Psoas muscle (tissue), 8 donors: Measurements from ENCODE around the gene NOD1. TPM values are rescaled to one million over a fixed set of nuclear protein-coding genes. Genes with fewer than 3 reads are reported as not detected.
A peak's percentile ranks its signal among the peaks of the same experiment; 100 is the strongest.

Source experiments
- ATAC-seq, 4 donors: fragments of 200-7000 bp; cut with Tn5 transposase; one replicate each; pipeline ENCODE4 v1.9.1; 2020; ENCODE audit warnings: moderate library complexity in 3 of 4, mild to moderate bottlenecking in 2 of 4
- DNase-seq, 2 donors: peaks; one replicate each; pipeline ENCODE4 v3.0.0-alpha.2; 2020
- H3K27ac ChIP-seq: fragments of 200-600 bp; one replicate; pipeline ENCODE4 v1.8.0; 2022
- H3K27me3 ChIP-seq, 3 donors: fragments of 200-600 bp in 1 of 3; one replicate each; pipeline versions ENCODE4 v1.6.1 to v1.8.0; 2013 to 2022; ENCODE audit warnings: low read length in 2 of 3, mild to moderate bottlenecking in 2 of 3, moderate library complexity in 1 of 3; ENCODE audit not compliant: insufficient read depth in 3 of 3
- H3K36me3 ChIP-seq, 2 donors: fragments of 200-600 bp in 1 of 2; one replicate each; pipeline versions ENCODE4 v1.6.1 to v1.8.0; 2013 to 2022; ENCODE audit warnings: low read depth in 1 of 2, mild to moderate bottlenecking in 1 of 2, moderate library complexity in 1 of 2; ENCODE audit not compliant: insufficient read depth in 1 of 2
- H3K4me1 ChIP-seq: fragments of 200-600 bp; one replicate; pipeline ENCODE4 v1.8.0; 2022
- H3K4me3 ChIP-seq: fragments of 200-600 bp; one replicate; pipeline ENCODE4 v1.8.0; 2022; ENCODE audit warnings: mild to moderate bottlenecking
- H3K9me3 ChIP-seq: fragments of 200-600 bp; one replicate; pipeline ENCODE4 v1.8.0; 2022
- WGBS, 3 donors: extraction: QIAGEN DNeasy Blood & Tissue Kit; methylation state at CpG; one replicate each; pipeline versions ENCODE4 v1.1.6 to v1.1.7; 2013; 5-methylcytosine and 5-hydroxymethylcytosine counted together
- intact Hi-C, 2 donors: fragments of 100-400 bp; cut with DNase I; formaldehyde crosslinking; loops; one replicate each; pipeline versions ENCODE4 v1.11.0 to v1.14.2; 2022
- polyA plus RNA-seq, 3 donors: library from polyadenylated mRNA; stranded (reverse); fragments of 200-250 nt; gene quantifications; one replicate each; pipeline ENCODE4 v1.2.3, GENCODE V29; 2013
- total RNA-seq, 4 donors: library from RNA; stranded (reverse); fragmentation: NEBNext Ultra II Directional in 2 of 4; extraction: Animal tissue kit (Norgen Biotek cat#: 25700) in 2 of 4; gene quantifications; one replicate each; pipeline versions ENCODE4 v1.2.1 to v1.2.4, GENCODE V29; 2021 to 2023
- TF ChIP-seq, protein P1 (sequence below): fragments of 200-600 bp; IDR thresholded peaks from one replicate; pipeline ENCODE4 v1.8.0; 2022; ENCODE audit warnings: antibody characterized with exemption
- donor health status: healthy with polysubstance abuse.
- donor health status: DM: no; HTN: no; CAD: no; lungs with moderate emphysema.
- donor health status: Bipolar disorder and iron deficiency.
- donor health status: healthy.
- donor health status: DM: yes; HTN: yes; CAD: no.
- donor health status: DM: no; HTN: no; CAD: no.
- donor health status: DM: no; HTN: no; CAD: no.
- donor health status: DM: yes; HTN: yes; CAD: no.

Gene NOD1
- total and polyA plus RNA-seq, 7 donors = 1.7 to 4.1 (median 2.6) TPM

DNA sequence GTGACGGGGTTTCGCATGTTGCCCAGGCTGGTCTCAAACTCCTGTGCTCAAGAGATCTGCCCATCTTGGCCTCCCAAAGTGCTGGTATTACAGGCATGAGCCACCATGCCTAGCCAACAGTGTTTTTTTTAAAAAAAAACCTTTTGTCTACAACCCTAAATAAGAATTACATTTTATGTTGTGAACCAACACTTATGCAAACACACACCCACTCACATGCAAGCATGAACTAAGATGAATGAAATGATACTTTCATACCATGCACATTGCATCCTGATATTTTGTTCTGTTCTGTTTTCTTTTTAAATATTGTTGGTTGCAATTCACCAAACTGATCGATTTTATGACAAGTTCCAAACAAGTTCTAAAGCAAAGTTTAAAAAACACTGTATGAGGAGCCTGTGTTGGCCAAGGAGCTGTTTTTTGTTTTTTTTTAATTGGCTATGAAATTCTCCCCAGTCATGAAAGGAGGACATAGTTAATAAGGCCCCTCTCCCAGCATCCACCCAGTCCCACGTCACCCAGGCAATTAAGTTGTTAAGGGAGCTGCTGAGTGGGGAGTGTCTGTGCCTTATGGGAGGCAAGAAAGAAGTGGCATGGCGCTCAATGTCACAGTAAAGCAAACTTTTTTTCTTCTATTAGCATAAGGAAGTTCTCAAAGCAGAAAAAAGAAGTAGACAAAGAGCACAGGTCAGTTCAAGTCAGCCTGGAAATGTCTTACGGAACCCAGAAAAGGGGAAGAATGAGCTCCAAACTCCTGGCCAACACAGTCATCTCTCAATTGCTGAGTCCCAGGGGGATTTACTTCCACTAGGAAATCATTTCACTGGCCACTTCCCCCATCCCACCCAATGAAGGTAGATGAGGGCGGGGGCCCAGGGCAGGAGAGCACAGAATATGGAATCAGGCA, 50.1 kb downstream of the NOD1 start:
- TF ChIP-seq, protein P1, sequence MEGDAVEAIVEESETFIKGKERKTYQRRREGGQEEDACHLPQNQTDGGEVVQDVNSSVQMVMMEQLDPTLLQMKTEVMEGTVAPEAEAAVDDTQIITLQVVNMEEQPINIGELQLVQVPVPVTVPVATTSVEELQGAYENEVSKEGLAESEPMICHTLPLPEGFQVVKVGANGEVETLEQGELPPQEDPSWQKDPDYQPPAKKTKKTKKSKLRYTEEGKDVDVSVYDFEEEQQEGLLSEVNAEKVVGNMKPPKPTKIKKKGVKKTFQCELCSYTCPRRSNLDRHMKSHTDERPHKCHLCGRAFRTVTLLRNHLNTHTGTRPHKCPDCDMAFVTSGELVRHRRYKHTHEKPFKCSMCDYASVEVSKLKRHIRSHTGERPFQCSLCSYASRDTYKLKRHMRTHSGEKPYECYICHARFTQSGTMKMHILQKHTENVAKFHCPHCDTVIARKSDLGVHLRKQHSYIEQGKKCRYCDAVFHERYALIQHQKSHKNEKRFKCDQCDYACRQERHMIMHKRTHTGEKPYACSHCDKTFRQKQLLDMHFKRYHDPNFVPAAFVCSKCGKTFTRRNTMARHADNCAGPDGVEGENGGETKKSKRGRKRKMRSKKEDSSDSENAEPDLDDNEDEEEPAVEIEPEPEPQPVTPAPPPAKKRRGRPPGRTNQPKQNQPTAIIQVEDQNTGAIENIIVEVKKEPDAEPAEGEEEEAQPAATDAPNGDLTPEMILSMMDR = no peak
- Histone ChIP-seq H3K27me3 (no peaks in the 10 kb centered on the region), H3K27ac (no peak overlapping the region), H3K4me3 (no peak overlapping the region), H3K9me3 (no peaks in the 10 kb centered on the region), H3K36me3 (peaks cover 0 to 26% of the 10 kb centered on the region in 2 donors), H3K4me1 (peaks cover 15% of the 10 kb centered on the region)
- ATAC-seq (no peak), DNase-seq (no peak)
- 87 to 92% (median 89%) methylated on average over 7 of the region's 7 CpGs for WGBS, 3 donors
- intact Hi-C loops = no loop called here

DNA sequence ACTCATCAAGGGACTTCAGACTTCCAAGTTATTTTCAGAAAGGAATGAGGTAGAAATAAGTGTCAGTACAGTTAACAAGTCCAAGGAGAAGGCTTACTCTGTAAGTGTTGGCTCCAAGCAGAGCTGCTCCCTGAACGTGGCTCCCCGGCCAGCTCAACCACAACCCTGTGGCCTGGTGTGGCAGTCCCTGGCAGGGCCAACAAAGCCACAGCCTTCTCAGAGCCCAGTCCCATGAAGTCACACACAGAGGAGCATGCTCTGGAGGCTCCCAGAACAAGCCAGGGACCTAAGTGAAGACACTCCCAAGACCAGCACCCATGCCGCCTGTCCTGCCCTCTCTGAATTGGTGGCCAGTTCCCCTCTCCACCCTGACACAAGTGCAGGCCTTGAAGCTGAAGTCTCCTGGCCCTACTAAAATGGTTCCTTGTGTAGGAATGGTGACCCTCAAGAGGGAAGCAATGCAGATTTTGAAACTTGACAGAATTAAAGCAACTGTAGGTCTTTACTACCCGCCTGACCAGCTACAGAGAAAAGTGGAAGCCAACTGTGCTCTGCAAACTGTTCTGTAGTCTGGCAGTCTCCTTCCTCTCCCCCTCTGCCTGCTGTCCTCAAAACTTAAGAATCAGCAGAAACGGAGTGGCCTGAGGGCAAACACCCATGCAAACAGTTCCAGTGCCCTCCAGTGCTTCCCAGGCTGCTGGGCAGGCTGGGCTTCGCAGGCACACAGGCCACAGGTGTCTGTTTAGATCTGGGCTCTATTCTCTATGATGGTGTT, 51.1 kb downstream of the NOD1 start:
- TF ChIP-seq, protein P1 = no peak
- 79 to 88% (median 88%) methylated on average over 6 of the region's 6 CpGs for WGBS, 3 donors
- Histone ChIP-seq H3K27me3 (no peaks in the 10 kb centered on the region), H3K9me3 (no peaks in the 10 kb centered on the region), H3K4me3 (no peak overlapping the region), H3K4me1 (peaks cover 15% of the 10 kb centered on the region), H3K36me3 (peaks cover 0 to 26% of the 10 kb centered on the region in 2 donors), H3K27ac (no peak overlapping the region)
- DNase-seq = no peak
- ATAC-seq = peak in 2 of 4 donors; percentile 51 to 55
- intact Hi-C loops = no loop called here

DNA sequence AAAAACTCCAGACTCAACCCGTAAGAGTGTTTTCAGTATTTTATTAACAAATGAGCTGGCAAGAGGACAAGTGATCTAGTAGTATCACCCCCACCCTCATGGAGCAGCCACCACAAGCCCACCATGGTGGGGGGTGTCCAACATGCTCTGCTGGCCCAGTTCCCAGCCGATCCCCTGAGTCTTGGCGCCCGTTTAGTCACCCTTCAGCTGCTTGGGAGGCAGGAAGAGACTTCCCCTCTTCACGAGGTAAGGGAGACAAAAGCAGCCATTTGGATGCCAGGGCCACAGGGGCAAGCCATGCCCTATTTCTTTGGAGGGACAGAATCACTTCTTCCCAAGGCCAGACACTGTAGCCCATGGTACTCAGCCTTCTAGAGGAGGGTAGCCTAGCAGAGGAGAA, 54.1 kb downstream of the NOD1 start:
- TF ChIP-seq, protein P1 = no peak
- intact Hi-C loops = no loop called here
- Histone ChIP-seq H3K4me3 (no peak overlapping the region), H3K4me1 (no peaks in the 10 kb centered on the region), H3K9me3 (no peaks in the 10 kb centered on the region), H3K27me3 (no peaks in the 10 kb centered on the region), H3K36me3 (peaks cover 0 to 21% of the 10 kb centered on the region in 2 donors), H3K27ac (no peak overlapping the region)
- WGBS, 3 donors = 82 to 86% (median 85%) methylated on average over 5 of the region's 5 CpGs
- DNase-seq = no peak
- no peak for ATAC-seq

DNA sequence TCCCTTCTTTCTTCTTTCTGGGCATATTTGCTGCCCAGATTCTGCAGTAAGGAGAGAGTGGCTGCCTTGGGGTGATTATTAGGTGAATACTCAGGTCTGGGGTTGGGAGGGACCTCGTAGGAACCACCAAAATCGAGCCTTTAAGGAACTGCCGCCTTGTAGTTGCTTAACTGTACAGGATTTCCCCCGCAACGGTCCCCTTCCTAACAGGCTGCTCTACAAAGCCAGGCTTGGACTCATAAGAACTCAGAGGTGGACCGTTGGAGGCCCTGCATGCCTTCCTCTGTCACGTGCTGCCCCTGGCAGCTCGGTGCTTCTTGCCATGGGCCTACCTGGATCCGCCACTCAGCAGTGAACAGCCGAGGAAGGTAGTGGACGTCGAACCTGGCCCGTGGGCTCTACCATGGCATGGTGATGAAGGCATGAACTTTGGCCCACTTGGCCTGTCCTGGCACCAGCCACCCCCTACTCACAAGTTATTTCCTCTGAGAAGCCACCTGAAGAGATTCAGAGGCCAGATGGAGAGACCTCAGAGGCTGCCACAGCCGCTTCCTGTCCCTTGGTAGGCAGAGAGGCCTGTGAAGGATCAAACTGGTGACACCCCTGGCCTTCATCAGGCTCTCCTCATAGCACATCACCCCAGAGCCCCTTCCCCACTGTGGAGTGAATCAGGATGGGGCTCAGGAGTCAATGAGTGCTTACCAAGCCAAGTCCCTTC, 54.6 kb downstream of the NOD1 start:
- H3K27ac ChIP-seq = no peak overlapping the region
- H3K36me3 ChIP-seq = peaks cover 0 to 20% of the 10 kb centered on the region in 2 donors
- TF ChIP-seq, protein P1 = no peak
- ATAC-seq (no peak), DNase-seq (no peak)
- 93 to 95% (median 95%) methylated on average over 14 of the region's 14 CpGs for WGBS, 3 donors
- H3K4me1 ChIP-seq = no peaks in the 10 kb centered on the region
- intact Hi-C loops = no loop called here
- H3K9me3 ChIP-seq = no peaks in the 10 kb centered on the region
- H3K4me3 ChIP-seq = no peak overlapping the region
- H3K27me3 ChIP-seq = no peaks in the 10 kb centered on the region
